ENCODE results near the gene RIMOC1.

DNA sequence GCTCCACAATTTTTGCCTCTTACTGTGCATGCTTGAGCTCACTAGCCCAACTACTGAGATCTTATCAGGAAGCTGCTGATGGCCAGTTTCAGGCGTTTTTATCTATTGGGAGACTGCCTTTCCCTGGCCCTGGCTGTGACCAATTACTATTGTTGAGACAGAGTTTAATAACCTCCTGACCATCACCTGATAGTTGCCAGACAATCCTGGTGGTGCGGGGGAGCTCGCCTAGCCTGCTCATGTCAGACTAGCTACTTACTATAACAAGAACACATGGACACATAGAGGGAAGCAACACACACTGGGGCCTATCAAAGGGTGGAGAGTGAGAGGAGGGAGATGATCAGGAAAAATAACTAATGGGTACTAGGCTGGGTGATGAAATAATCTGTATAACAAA, 20.9 kb upstream of the RIMOC1 start:
- no peak for TF ChIP-seq ZNF274 (IDR thresholded peaks at IDR 0.05; ENCODE audit: low read depth, low read length)
- no peak for TF ChIP-seq YY1 (IDR thresholded peaks at IDR 0.05; ENCODE audit: insufficient read depth, insufficient read length)

Data from NT2/D1 (cell line).